Liver (tissue), 9 donors: Measurements from ENCODE around the gene VSIG10L. TPM values are rescaled to one million over a fixed set of nuclear protein-coding genes. Genes with fewer than 3 reads are reported as not detected.

ENCODE experiments used
- DNase-seq: peaks from one replicate; pipeline ENCODE4 v3.0.0-alpha.2; 2017; ENCODE audit warnings: low spot score
- H3K27ac ChIP-seq, 2 donors: one replicate each; pipeline ENCODE4 v1.7.0; 2013; ENCODE audit warnings: inconsistent platforms in 2 of 2, low read length in 2 of 2, control low read depth in 1 of 2, low read depth in 1 of 2, mild to moderate bottlenecking in 1 of 2
- H3K27me3 ChIP-seq, 4 donors: one replicate each; pipeline versions ENCODE4 v1.6.1 to v1.7.0; 2013; ENCODE audit warnings: low read length in 3 of 4, inconsistent platforms in 1 of 4, mild to moderate bottlenecking in 1 of 4, moderate library complexity in 1 of 4; ENCODE audit not compliant: control insufficient read depth in 4 of 4, insufficient read depth in 4 of 4
- H3K36me3 ChIP-seq, 4 donors: one replicate each; pipeline versions ENCODE4 v1.6.1 to v1.7.0; 2013; ENCODE audit warnings: low read length in 3 of 4, mild to moderate bottlenecking in 3 of 4, low read depth in 1 of 4, moderate library complexity in 1 of 4; ENCODE audit not compliant: control insufficient read depth in 4 of 4, insufficient read depth in 3 of 4
- H3K4me1 ChIP-seq, 4 donors: one replicate each; pipeline versions ENCODE4 v1.6.1 to v1.7.0; 2013; ENCODE audit warnings: low read length in 3 of 4, mild to moderate bottlenecking in 3 of 4, moderate library complexity in 1 of 4; ENCODE audit not compliant: control insufficient read depth in 4 of 4, insufficient read depth in 4 of 4
- H3K4me3 ChIP-seq, 3 donors: one replicate each; pipeline versions ENCODE4 v1.6.1 to v1.7.0; 2013; ENCODE audit warnings: low read length in 3 of 3, control low read depth in 1 of 3, low read depth in 1 of 3, mild to moderate bottlenecking in 1 of 3
- H3K9ac ChIP-seq, 2 donors: one replicate each; pipeline ENCODE4 v1.7.0; 2013; ENCODE audit warnings: low read length in 2 of 2, mild to moderate bottlenecking in 2 of 2, moderate library complexity in 2 of 2, control low read depth in 1 of 2, low read depth in 1 of 2
- H3K9me3 ChIP-seq, 4 donors: one replicate each; pipeline versions ENCODE4 v1.6.1 to v1.7.0; 2013; ENCODE audit warnings: low read length in 3 of 4; ENCODE audit not compliant: control insufficient read depth in 4 of 4
- ATF3 ChIP-seq: IDR thresholded peaks from 2 replicates; pipeline ENCODE4 v1.6.1; 2016; ENCODE audit warnings: antibody characterized with exemption
- CTCF ChIP-seq: fragments of 150-350 bp; IDR thresholded peaks from 2 replicates; pipeline ENCODE4 v1.5.1; 2017; ENCODE audit warnings: improper control_type of control experiment, low read depth, low read length; ENCODE audit not compliant: missing input control
- EGR1 ChIP-seq, 2 donors: IDR thresholded peaks; 2 replicates each; pipeline ENCODE4 v1.6.1; 2016 to 2018; ENCODE audit warnings: antibody characterized with exemption in 2 of 2, low read depth in 2 of 2
- FOXA1 ChIP-seq: IDR thresholded peaks from 2 replicates; pipeline ENCODE4 v1.6.1; 2016; ENCODE audit warnings: antibody characterized with exemption
- FOXA2 ChIP-seq: IDR thresholded peaks from 2 replicates; pipeline ENCODE4 v1.6.1; 2016; ENCODE audit warnings: antibody characterized with exemption
- GABPA ChIP-seq, 2 donors: IDR thresholded peaks in 1 of 2; conservative IDR thresholded peaks in 1 of 2; 2 replicates each; pipeline ENCODE4 v1.6.1; 2016; ENCODE audit warnings: antibody characterized with exemption in 2 of 2, mild to moderate bottlenecking in 1 of 2, moderate library complexity in 1 of 2
- HNF4A ChIP-seq, 2 donors: conservative IDR thresholded peaks; 2 replicates each; pipeline ENCODE4 v1.6.1; 2016; ENCODE audit warnings: antibody characterized with exemption in 2 of 2, mild to moderate bottlenecking in 2 of 2
- HNF4G ChIP-seq: IDR thresholded peaks from 2 replicates; pipeline ENCODE4 v1.6.1; 2016; ENCODE audit warnings: antibody characterized with exemption
- JUND ChIP-seq, 2 donors: IDR thresholded peaks; 2 replicates each; pipeline ENCODE4 v1.6.1; 2016; ENCODE audit warnings: antibody characterized with exemption in 2 of 2
- NR2F2 ChIP-seq: IDR thresholded peaks from 2 replicates; pipeline ENCODE4 v1.6.1; 2016; ENCODE audit warnings: antibody characterized with exemption
- RAD21 ChIP-seq, 2 donors: IDR thresholded peaks; 2 replicates each; pipeline ENCODE4 v1.6.1; 2016; ENCODE audit warnings: antibody characterized with exemption in 2 of 2, mild to moderate bottlenecking in 2 of 2
- REST ChIP-seq: IDR thresholded peaks from 2 replicates; pipeline ENCODE4 v1.6.1; 2016; ENCODE audit warnings: antibody characterized with exemption, mild to moderate bottlenecking
- RXRA ChIP-seq, 2 donors: IDR thresholded peaks; 2 replicates each; pipeline ENCODE4 v1.6.1; 2017 to 2018; ENCODE audit warnings: antibody characterized with exemption in 2 of 2, mild to moderate bottlenecking in 1 of 2
- TAF1 ChIP-seq: conservative IDR thresholded peaks from 2 replicates; pipeline ENCODE4 v1.6.1; 2016; ENCODE audit warnings: antibody characterized with exemption, mild to moderate bottlenecking
- WGBS: extraction: QIAGEN DNeasy Blood & Tissue Kit; methylation state at CpG from one replicate; pipeline ENCODE4 v1.1.7; 2013; 5-methylcytosine and 5-hydroxymethylcytosine counted together
- polyA plus RNA-seq, 2 donors: library from polyadenylated mRNA; stranded (reverse) in 1 of 2; unstranded in 1 of 2; fragments of 200-250 nt in 1 of 2; fragments of >200 nt in 1 of 2; fragmentation: Nextera tagmentation in 1 of 2; extraction: Ambion mirVana in 1 of 2; gene quantifications; one replicate each; pipeline versions ENCODE4 v1.2.1 to v1.2.3, GENCODE V29; 2013 to 2015
- total RNA-seq, 2 donors: library from RNA; depleted of rRNA; stranded (reverse); fragments of >200 nt; gene quantifications; one replicate each; pipeline ENCODE4 v1.2.3, GENCODE V29; 2014
- TF ChIP-seq, protein P1 (sequence below): IDR thresholded peaks from 2 replicates; pipeline ENCODE4 v1.6.1; 2016; ENCODE audit warnings: antibody characterized with exemption
- TF ChIP-seq, protein P2 (sequence below): IDR thresholded peaks from 2 replicates; pipeline ENCODE4 v1.6.1; 2016; ENCODE audit warnings: antibody characterized with exemption
- donor health status: healthy.
- donor health status: healthy.
- donor health status: healthy.
- donor health status: healthy.
- donor health status: healthy.

VSIG10L gene
- total and polyA plus RNA-seq, 4 donors: 0.60 to 1.8 (median 0.83) TPM

DNA sequence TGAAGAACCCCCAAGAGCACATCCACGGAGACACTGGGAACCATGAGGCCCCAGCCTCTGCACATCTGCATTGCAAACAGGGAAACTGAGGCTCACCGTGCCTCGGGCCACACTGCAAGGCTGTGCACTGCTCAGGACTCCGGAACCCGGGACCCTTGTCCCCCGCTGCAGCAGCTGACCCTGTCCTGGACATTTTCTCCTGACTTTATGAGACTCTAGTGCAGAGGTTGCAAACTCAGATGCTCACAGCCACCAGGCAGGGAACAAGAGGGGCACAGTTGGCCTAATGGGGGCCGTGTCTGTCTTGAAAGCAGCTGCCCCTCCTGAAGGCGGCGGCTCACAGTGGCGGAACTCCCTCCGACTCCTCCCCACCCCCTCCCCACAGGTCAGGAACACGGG is 47.0 kb downstream of the VSIG10L start:
- H3K36me3 ChIP-seq: no peaks in the 10 kb centered on the region
- H3K27me3 ChIP-seq: peaks cover 0 to 4% (median 2%) of the 10 kb centered on the region in 4 donors
- H3K4me3 ChIP-seq: no peak overlapping the region
- no peaks in the 10 kb centered on the region for H3K4me1 ChIP-seq
- DNase-seq: no peak
- no peaks in the 10 kb centered on the region for H3K9me3 ChIP-seq
- H3K9ac ChIP-seq: no peak overlapping the region
- H3K27ac ChIP-seq: no peak overlapping the region
- 55% methylated on average over 12 of the region's 12 CpGs for WGBS
- TF ChIP-seq ATF3 (no peak), GABPA (IDR thresholded peaks at IDR 0.05 in 1 of 2, conservative IDR thresholded peaks at IDR 0.05 in 1 of 2) (no peak), RXRA (IDR thresholded peaks at IDR 0.05) (no peak), CTCF (no peak), TAF1 (no peak)
- TF ChIP-seq, protein P1, sequence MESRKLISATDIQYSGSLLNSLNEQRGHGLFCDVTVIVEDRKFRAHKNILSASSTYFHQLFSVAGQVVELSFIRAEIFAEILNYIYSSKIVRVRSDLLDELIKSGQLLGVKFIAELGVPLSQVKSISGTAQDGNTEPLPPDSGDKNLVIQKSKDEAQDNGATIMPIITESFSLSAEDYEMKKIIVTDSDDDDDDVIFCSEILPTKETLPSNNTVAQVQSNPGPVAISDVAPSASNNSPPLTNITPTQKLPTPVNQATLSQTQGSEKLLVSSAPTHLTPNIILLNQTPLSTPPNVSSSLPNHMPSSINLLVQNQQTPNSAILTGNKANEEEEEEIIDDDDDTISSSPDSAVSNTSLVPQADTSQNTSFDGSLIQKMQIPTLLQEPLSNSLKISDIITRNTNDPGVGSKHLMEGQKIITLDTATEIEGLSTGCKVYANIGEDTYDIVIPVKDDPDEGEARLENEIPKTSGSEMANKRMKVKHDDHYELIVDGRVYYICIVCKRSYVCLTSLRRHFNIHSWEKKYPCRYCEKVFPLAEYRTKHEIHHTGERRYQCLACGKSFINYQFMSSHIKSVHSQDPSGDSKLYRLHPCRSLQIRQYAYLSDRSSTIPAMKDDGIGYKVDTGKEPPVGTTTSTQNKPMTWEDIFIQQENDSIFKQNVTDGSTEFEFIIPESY: no peak

GRCh38 chr19:51294211-51294976 is 47.5 kb downstream of the VSIG10L start:
- H3K9me3 ChIP-seq: no peaks in the 10 kb centered on the region
- no peaks in the 10 kb centered on the region for H3K4me1 ChIP-seq
- TF ChIP-seq RXRA (IDR thresholded peaks at IDR 0.05) (no peak), NR2F2 (no peak), FOXA1 (no peak), RAD21 (IDR thresholded peaks at IDR 0.05) (no peak), HNF4A (conservative IDR thresholded peaks at IDR 0.05) (no peak), GABPA (IDR thresholded peaks at IDR 0.05 in 1 of 2, conservative IDR thresholded peaks at IDR 0.05 in 1 of 2) (no peak), EGR1 (IDR thresholded peaks at IDR 0.05; ENCODE audit: low read depth in 2 of 2) (no peak), REST (no peak), JUND (IDR thresholded peaks at IDR 0.05) (no peak), HNF4G (no peak), FOXA2 (no peak)
- TF ChIP-seq, protein P1: no peak
- TF ChIP-seq, protein P2, sequence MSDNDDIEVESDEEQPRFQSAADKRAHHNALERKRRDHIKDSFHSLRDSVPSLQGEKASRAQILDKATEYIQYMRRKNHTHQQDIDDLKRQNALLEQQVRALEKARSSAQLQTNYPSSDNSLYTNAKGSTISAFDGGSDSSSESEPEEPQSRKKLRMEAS: no peak
- 68% methylated on average over 23 of the region's 23 CpGs for WGBS
- H3K9ac ChIP-seq: no peak overlapping the region
- H3K36me3 ChIP-seq: no peaks in the 10 kb centered on the region
- H3K27me3 ChIP-seq: peaks cover 0 to 4% (median 2%) of the 10 kb centered on the region in 4 donors
- H3K4me3 ChIP-seq: no peak overlapping the region
- no peak overlapping the region for H3K27ac ChIP-seq
- DNase-seq: no peak
